ENCODE measurements around the gene EEIG1. TPM values are rescaled to one million over a fixed set of nuclear protein-coding genes. Genes with fewer than 3 reads are reported as not detected.

Gene EEIG1
- total RNA-seq, 3 donors from 2014 or later: 7.7 to 32.1 (median 19.7) TPM

DNA sequence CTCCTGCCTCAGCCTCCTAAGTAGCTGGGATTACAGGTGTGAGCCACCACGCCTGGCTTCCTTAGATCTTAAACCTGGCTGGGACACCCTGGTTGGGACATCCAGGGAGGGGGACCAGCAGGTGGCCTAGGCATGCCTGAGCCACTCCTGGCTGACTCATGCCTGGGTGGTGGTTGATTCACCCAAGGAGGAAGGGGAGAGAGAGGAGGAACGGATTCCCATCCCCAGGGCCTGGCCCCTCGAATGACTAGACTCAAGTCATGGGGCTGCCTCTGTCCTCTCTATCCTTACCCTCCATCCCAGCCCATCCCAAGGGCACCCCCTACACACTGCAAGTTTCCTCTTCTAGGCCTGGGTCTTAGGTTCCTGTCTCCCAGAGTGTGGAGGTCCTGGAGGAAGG, 12.7 kb downstream of the EEIG1 start:
- no peaks in the 10 kb centered on the region for H3K9me3 ChIP-seq
- H3K27ac ChIP-seq: peak overlapping the region; percentile 98 to 99
- no peaks in the 10 kb centered on the region for H3K27me3 ChIP-seq
- TF ChIP-seq, protein P1, sequence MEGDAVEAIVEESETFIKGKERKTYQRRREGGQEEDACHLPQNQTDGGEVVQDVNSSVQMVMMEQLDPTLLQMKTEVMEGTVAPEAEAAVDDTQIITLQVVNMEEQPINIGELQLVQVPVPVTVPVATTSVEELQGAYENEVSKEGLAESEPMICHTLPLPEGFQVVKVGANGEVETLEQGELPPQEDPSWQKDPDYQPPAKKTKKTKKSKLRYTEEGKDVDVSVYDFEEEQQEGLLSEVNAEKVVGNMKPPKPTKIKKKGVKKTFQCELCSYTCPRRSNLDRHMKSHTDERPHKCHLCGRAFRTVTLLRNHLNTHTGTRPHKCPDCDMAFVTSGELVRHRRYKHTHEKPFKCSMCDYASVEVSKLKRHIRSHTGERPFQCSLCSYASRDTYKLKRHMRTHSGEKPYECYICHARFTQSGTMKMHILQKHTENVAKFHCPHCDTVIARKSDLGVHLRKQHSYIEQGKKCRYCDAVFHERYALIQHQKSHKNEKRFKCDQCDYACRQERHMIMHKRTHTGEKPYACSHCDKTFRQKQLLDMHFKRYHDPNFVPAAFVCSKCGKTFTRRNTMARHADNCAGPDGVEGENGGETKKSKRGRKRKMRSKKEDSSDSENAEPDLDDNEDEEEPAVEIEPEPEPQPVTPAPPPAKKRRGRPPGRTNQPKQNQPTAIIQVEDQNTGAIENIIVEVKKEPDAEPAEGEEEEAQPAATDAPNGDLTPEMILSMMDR (IDR thresholded peaks at IDR 0.05): peak in 1 of 3 donors; percentile 6
- TF ChIP-seq POLR2A (IDR thresholded peaks at IDR 0.05) (no peak), POLR2AphosphoS5 (IDR thresholded peaks at IDR 0.05) (no peak)
- no peak overlapping the region for H3K4me3 ChIP-seq
- intact Hi-C loops (cut with DNase I; ENCODE audit: low total_unique reads): no loop called here
- H3K36me3 ChIP-seq: no peaks in the 10 kb centered on the region
- no peak for DNase-seq (ENCODE audit: low spot score in 2 of 2)
- peaks cover 50 to 62% of the 10 kb centered on the region in 2 donors for H3K4me1 ChIP-seq

DNA sequence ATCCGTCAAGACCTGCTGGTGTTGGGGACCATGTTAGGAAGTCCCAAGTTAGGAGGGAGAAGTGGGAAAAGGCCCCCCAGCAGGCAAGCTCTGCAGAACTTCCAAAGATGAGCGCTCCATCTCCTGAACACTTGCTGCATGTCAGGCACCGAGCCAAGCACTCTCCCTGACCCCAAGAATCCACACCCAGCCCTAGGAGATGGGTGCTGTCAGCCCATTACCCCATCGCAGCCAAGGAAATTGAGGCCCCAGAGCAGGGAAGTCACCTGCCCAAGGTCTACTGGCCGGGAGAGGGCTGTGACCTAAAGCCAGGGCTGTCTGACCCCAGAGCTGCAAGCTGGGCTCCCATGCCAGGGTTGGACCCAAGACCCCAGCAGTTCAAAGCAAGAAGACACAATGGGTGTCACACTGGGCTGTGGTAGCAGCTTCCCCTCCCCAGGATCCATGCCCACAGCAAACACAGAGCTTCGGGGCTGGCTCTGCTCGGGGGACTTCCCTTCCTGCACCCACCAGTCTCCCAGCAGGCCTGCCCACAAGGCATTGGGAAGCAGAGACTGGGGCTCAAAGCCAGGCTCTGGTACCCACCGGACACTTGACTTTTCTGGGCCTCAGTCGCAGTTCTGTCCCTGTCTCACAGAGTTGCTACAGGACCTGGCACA, 13.5 kb downstream of the EEIG1 start:
- Histone ChIP-seq H3K36me3 (no peaks in the 10 kb centered on the region), H3K27ac (peak overlapping the region; percentile 98 to 99)
- DNase-seq (ENCODE audit: low spot score in 2 of 2): no peak

DNA sequence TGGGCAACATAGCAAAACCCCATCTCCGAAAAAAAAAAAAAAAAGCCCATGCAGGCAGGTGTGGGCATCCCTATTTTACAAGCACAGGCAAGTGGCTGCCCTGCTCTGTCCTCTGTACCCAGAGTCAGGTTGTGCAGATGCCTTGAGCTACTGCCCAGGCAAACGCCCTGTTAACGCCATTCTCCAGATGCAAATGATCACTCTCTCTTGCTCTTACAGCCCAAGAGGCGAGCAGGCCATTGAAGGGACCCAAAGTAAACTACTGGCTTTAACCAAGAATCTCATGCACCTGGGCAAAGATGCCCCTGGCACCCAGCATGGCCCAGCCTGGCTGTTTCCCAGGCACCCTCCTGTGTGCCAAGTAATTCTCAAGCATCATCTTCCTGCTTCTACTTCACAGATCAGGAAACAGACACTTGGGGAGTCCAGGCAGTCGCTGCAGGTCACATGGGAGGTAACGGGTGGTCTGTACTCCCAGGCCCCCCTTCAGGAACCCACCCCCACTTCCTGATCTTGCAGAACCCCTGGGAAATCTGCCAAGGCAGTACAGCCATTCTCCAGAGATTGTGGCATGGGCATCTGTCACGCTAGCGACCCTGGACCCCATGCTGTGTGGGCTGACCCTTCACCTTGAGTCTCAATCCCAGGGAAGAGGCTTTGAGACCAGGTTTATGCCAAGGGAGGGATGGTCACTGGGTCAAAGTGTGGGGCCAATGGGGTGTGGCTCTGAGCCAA, 14.2 kb downstream of the EEIG1 start:
- no peak for DNase-seq (ENCODE audit: low spot score in 2 of 2)
- Histone ChIP-seq H3K27me3 (no peaks in the 10 kb centered on the region), H3K27ac (peak overlapping the region; percentile 98 to 99), H3K9me3 (no peaks in the 10 kb centered on the region), H3K4me3 (no peak overlapping the region), H3K4me1 (peaks cover 47 to 62% of the 10 kb centered on the region in 2 donors), H3K36me3 (no peaks in the 10 kb centered on the region)
- intact Hi-C loops (cut with DNase I; ENCODE audit: low total_unique reads): no loop called here
- TF ChIP-seq POLR2A (IDR thresholded peaks at IDR 0.05) (no peak), POLR2AphosphoS5 (IDR thresholded peaks at IDR 0.05) (no peak)
- TF ChIP-seq, protein P1 (IDR thresholded peaks at IDR 0.05): no peak

More for the DNA sequence above, 13.5 kb downstream of the EEIG1 start:
- TF ChIP-seq POLR2A (IDR thresholded peaks at IDR 0.05) (no peak), POLR2AphosphoS5 (IDR thresholded peaks at IDR 0.05) (no peak)
- TF ChIP-seq, protein P1 (IDR thresholded peaks at IDR 0.05): no peak
- Histone ChIP-seq H3K27me3 (no peaks in the 10 kb centered on the region), H3K4me1 (peaks cover 52 to 62% of the 10 kb centered on the region in 2 donors), H3K9me3 (no peaks in the 10 kb centered on the region), H3K4me3 (no peak overlapping the region)
- intact Hi-C loops (cut with DNase I; ENCODE audit: low total_unique reads): no loop called here

DNA sequence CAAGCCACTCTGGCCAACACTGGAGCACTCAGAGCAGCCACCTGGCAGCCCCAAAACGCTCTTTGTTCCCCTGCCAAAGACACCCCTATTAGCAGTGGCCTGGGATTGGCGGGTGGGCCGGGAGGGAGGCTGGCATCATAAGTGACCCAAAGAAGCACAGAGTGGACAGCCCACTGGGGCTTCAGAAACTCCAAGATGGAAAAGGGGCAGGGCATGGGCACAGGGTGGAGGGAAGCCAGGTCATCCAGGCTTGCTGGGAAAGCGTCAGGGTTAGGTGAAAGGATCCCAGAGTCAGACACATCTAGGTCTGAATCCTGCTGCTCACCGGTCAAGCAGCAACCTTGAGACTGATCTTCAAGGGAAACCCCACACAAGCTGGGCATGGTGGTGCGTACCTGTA, 14.8 kb downstream of the EEIG1 start:
- H3K4me3 ChIP-seq: peak overlapping the region in 2 of 3 donors; percentile 27 to 56
- H3K4me1 ChIP-seq: peaks cover 48 to 60% of the 10 kb centered on the region in 2 donors
- H3K27me3 ChIP-seq: no peaks in the 10 kb centered on the region
- DNase-seq (ENCODE audit: low spot score in 2 of 2): no peak
- H3K27ac ChIP-seq: peak overlapping the region; percentile 98 to 99
- no peaks in the 10 kb centered on the region for H3K9me3 ChIP-seq
- TF ChIP-seq POLR2A (IDR thresholded peaks at IDR 0.05): no peak
- TF ChIP-seq, protein P1 (IDR thresholded peaks at IDR 0.05): no peak
- no peak for TF ChIP-seq POLR2AphosphoS5 (IDR thresholded peaks at IDR 0.05)
- H3K36me3 ChIP-seq: no peaks in the 10 kb centered on the region
- intact Hi-C loops (cut with DNase I; ENCODE audit: low total_unique reads): no loop called here
